A673 (cell line): ENCODE results near the gene CLSTN1.

ENCODE experiments used
- CTCF ChIP-seq: fragments of 300-800, 200-600 bp; sonication (generic); conservative IDR thresholded peaks from 2 replicates; pipeline ENCODE4 v1.5.1; 2017; ENCODE audit warnings: low read depth, mild to moderate bottlenecking, antibody characterized with exemption, low read length, moderate library complexity, mixed read lengths
- EZH2 ChIP-seq: fragments of 200-600 bp; sonication (generic); IDR thresholded peaks from 2 replicates; pipeline ENCODE4 v1.6.1; 2017; ENCODE audit warnings: borderline replicate concordance, low read depth, mild to moderate bottlenecking, mixed read lengths, antibody characterized with exemption, low read length; ENCODE audit not compliant: poor library complexity, severe bottlenecking

GRCh38 chr1:9699361-9699760 lies 124.4 kb downstream of the CLSTN1 start:
- TF ChIP-seq CTCF (no peak), EZH2 (no peak)
